ENCODE results near the gene COIL.

- no peak for TF ChIP-seq EZH2phosphoT487 (IDR thresholded peaks at IDR 0.05; ENCODE audit: insufficient read depth, low read depth)
- TF ChIP-seq EZH2 (IDR thresholded peaks at IDR 0.05; ENCODE audit: insufficient read depth, poor library complexity, severe bottlenecking), result no peak
These were observed 44.2 kb upstream of the COIL start for GRCh38 chr17:57004944-57005579.

Measured in GM23248 (cell line).